HG03060 (cell line): Measurements from ENCODE around the gene PRKCA.
A peak's percentile ranks its signal among the peaks of the same experiment; 100 is the strongest.

Experiments
- ATAC-seq: cut with Tn5 transposase; IDR thresholded peaks from one replicate; pipeline ENCODE4 v1.9.1; 2021; ENCODE audit warnings: low read depth, moderate number of reproducible peaks; ENCODE audit not compliant: unreplicated experiment

The PRKCA gene

DNA sequence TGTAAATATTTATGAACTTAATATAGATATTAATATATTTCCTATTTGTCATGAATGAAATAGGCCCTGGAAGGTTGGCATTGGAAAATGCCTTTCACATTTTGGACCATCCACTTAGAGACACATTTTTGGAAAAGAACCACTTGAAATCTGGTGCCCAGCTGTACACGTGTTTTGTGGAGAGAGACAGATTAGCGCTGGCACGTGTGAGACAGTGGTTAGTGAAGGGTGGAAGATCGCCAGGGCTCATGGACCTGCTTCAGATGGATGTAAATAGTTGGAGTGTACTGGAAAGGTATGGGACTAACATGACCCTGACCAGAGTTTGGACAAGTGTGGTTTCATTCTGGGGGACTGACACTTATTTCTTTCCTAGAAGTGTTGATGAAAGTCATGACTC lies 222.9 kb downstream of the PRKCA start:
- no peak for ATAC-seq

- no peak for ATAC-seq
These were observed 224.4 kb downstream of the PRKCA start for GRCh38 chr17:66526827-66527226.

DNA sequence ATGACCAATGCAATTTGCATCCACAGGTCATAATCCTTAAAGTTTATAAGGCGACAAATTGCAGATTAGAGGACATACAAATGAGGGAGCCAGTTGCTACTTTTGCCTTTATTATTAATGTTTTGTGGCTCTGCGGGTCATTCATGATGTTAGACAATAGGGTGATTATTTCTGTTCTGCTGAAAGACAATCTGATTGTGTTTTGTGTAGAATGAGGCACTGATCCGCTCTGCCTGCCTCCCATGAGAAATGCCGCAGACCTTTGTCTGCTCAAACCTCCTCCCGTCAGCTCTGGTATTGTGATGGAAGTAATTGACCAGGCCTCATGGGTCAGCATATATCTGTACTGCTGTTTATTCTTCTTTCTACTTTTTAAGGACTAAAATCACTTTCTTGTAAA lies 224.9 kb downstream of the PRKCA start:
- no peak for ATAC-seq

- no peak for ATAC-seq
These were observed 229.5 kb downstream of the PRKCA start for GRCh38 chr17:66531851-66532295.

DNA sequence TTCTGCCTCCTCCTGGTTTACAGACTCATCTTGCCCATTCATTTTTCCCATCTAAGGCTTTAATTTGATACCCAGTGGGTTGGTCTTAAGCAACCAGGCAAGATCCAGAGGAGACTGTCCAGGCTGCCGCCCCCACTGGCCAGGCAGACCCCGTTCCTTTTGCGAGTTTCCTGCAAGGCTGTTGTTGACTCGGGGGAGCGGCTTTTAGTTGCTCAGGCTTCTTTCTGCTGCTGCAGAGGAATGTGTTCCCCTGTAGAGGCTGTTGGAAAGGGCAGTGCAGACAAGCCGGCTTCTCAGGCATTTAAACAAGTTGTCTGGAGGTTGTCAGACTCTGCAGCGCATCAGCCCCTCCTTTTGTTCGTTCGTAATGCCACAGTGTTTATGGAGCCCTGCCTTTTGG lies 231.2 kb downstream of the PRKCA start:
- no peak for ATAC-seq

DNA sequence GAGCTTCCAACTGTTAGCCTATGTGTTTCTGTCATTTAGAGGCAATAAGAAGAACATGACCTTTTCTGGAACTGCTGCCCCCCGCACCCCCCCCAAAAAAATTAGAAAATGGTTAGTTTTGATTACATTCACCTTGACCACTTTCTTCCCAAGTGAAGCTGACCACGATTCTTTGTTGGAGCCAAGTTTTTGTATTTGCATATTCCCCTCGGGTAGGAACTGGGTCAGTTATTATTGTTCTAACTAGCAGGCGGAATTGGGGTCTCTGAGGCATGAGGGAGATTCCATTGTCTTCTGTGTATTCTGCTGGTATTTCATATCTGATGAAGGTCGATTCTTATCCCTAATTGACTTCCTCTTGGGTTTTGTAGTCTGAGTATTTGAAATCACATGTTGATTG lies 231.6 kb downstream of the PRKCA start:
- no peak for ATAC-seq

- no peak for ATAC-seq
These were observed 233.2 kb downstream of the PRKCA start for GRCh38 chr17:66535611-66536010.

- no peak for ATAC-seq
These were observed 235.1 kb downstream of the PRKCA start for GRCh38 chr17:66537502-66537901.

GRCh38 chr17:66538776-66539175 lies 236.4 kb downstream of the PRKCA start:
- ATAC-seq, result no peak

- no peak for ATAC-seq
These were observed 237.8 kb downstream of the PRKCA start for GRCh38 chr17:66540131-66540781.

DNA sequence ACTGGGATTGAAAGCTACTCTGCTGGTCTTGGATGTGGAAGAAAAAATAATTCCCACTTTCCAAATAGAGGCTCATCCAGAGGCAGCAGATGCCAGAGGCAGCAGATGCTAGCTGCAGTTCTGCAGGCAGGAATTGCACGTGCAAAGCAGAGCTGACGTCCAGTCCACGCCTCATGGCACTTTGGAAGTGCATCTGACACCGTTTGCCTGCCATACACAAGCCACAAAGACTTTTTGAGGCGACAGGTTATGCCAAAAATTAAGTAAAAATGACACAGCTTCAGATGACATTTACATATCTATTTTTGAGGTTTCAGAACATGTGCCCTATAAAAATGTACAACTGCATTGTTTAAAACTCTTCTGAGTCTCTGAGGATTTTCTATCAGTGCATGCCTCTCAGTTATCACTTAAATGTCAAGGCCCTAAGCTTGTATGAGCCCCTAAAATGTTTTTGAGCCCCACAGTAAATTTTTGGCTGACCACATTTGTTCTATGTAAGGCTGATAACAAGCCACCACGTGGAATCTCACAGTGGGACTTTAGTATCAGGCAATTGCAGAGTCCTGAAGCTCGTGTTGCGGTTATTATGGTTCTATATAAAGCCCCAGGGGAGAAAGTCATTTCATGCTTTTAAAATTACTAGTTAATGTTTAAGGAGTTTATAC lies 239.2 kb downstream of the PRKCA start:
- peak; percentile 78 for ATAC-seq

GRCh38 chr17:66542129-66542966 lies 239.9 kb downstream of the PRKCA start:
- peak; percentile 68 for ATAC-seq

- ATAC-seq, result no peak
These were observed 240.6 kb downstream of the PRKCA start for GRCh38 chr17:66542967-66543520.

GRCh38 chr17:66543526-66543925 lies 241.1 kb downstream of the PRKCA start:
- no peak for ATAC-seq

DNA sequence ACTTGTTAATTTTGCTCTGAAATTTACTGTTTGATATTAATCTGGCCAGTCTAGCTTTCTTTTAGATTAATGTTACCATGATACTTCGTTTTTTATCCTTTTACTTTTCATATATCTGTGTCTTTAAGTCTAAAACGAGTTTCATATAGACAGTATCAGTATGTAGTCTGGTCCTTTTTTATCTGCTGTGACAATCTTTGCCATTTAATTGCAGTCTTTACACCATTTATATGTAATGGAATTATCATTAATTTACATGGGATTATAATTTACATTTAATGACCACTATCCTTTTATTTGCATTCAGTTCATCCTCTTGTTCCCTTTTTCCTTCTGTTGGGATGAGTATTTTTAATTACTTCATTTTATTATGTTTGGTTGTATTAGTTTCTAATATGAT lies 243.5 kb downstream of the PRKCA start:
- no peak for ATAC-seq

GRCh38 chr17:66547151-66547865 lies 244.9 kb downstream of the PRKCA start:
- no peak for ATAC-seq

DNA sequence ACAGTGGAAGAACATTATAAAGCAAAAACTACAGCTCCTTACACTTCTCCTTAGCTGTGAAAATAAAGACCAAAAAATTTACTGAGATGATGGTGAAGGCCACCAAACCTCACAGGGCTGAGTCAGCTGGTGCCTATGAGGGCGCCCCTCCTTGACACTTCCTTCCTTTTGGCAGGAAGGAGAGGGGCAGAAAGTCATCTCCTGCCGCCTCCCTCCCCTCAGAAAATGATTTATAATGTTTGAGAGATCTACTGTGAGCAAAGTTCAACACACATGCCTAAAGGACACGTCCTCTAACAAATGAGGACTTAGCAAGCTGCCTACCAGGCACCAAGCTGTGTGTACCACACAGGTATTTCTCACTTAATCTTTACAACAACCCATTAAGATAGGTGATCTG lies 245.7 kb downstream of the PRKCA start:
- ATAC-seq, result no peak

DNA sequence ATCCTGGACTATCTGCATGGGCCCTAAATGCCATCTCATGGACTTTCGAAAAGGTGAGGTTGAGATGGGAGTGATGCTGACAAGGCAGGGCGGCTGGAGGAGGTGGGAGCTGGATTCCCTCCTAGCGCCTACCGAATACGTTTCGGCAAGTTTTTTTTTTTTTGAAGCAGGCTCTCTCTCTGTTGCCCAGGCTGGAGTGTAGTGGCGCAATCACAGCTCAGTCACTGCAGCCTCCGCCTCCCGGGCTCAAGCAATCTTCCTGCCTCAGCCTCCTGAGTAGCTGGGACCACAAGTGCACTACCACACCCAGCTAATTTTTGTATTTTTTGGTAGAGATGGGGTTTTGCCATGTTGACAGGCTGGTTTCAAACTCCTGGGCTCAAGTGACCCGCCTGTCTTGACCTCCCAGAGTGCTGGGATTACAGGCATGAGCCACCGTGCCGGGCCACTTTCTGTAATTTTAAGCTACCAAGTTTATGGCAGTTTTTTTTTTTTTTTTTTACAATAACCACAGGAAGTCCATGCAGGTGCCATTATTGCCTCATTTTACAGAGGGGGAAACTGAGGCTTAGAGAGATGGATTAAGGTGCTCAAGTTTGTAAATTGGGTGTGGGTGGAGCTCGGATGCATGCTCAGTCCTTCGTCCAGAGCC lies 246.4 kb downstream of the PRKCA start:
- no peak for ATAC-seq

DNA sequence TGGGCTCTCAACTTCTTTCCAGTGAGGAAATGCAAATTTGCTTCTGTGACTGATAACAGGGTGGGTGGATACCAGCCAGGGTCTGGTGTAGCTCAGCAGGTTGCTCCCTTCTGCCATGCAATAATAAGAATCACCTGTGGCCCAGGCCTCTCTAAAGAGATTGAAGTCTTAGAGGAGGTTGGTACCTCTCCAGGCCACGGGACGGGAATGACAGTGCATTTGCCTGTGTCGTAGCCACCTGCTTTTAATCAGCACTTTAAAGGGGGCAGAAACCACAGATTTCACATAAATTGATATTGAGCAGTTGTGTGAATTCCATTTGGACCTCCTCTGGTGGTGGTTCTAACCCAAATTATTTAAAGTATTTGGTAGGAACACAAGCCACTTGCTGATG lies 246.9 kb downstream of the PRKCA start:
- ATAC-seq, result no peak

GRCh38 chr17:66549731-66550207 lies 247.4 kb downstream of the PRKCA start:
- ATAC-seq, result no peak
